Stimulated activated naive CD8-positive, alpha-beta T cell treated with anti-CD3 and anti-CD28 coated beads, Interleukin-15, amount 100 ng/mL, for 72 hours (primary cell): Measurements from ENCODE around the gene SAMD7.

Source experiments
- ATAC-seq: fragments of 150-1000 bp; cut with Tn5 transposase; 2 replicates; pipeline ENCODE4 v1.10.0; 2021; ENCODE audit warnings: mild to moderate bottlenecking, moderate library complexity
- DNase-seq, 2 donors: peaks; one replicate each; pipeline ENCODE4 v3.0.0; 2021 to 2022
- H3K27ac Mint-ChIP-seq, 2 donors: one replicate each; pipeline ENCODE4 v1.8.0; 2022; ENCODE audit warnings: mild to moderate bottlenecking in 2 of 2, mixed read lengths in 2 of 2, moderate library complexity in 2 of 2
- H3K27me3 Mint-ChIP-seq: one replicate; pipeline ENCODE4 v1.8.0; 2022; ENCODE audit warnings: mixed read lengths
- H3K4me1 Mint-ChIP-seq: one replicate; pipeline ENCODE4 v1.8.0; 2022; ENCODE audit warnings: mild to moderate bottlenecking, mixed read lengths
- H3K4me3 Mint-ChIP-seq, 2 donors: one replicate each; pipeline ENCODE4 v1.8.0; 2022; ENCODE audit warnings: mild to moderate bottlenecking in 2 of 2, mixed read lengths in 2 of 2, moderate library complexity in 1 of 2
- H3K9me3 Mint-ChIP-seq, 2 donors: one replicate each; pipeline ENCODE4 v1.8.0; 2022; ENCODE audit warnings: mixed read lengths in 2 of 2

Gene SAMD7, protein sequence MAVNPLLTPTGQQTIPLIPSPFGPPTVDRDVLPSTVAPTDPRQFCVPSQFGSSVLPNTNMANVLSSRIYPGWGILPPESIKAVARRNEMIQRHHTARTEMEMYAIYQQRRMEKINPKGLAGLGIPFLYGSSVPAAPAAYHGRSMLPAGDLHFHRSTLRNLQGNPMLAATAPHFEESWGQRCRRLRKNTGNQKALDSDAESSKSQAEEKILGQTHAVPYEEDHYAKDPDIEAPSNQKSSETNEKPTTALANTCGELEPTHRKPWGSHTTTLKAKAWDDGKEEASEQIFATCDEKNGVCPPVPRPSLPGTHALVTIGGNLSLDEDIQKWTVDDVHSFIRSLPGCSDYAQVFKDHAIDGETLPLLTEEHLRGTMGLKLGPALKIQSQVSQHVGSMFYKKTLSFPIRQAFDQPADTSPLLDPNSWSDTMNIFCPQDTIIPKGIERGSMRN

DNA sequence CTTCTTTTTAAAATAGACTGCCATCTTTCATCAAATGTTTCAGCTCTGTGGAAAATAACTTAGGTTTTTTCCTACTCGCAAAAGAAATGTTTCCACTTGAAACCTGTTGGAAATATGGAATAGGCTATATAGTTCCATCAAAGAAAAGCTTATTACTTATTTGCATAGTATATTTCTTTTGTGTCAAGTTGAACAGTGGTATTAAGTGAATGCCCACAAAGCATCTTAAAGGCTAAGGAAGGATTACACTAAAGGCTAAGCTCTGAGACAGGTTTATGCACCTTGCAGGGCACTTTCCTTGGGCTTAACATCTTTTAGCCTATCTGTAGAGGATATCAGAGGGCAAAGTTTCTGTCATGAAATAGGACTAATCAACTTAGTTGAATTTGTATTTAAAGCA lies at the start of gene SAMD7:
Gene SAMD7 (plus strand): TSS at position 301 of the 400 bp plus-strand sequence. CDS start 7,927 bp downstream, outside the sequence.
- ATAC-seq = no peak
- H3K4me3 Mint-ChIP-seq = no peak within 1 kb of the TSS

GRCh38 chr3:169861871-169862270 lies 49.5 kb upstream of the SAMD7 start:
- no peak for ATAC-seq
- Mint-ChIP-seq H3K4me1 (peaks cover 26% of the 10 kb centered on the region), H3K9me3 (no peaks in the 10 kb centered on the region), H3K27ac (no peak overlapping the region), H3K4me3 (no peak overlapping the region), H3K27me3 (peaks cover 18% of the 10 kb centered on the region)
- no peak for DNase-seq

More for the DNA sequence above, at the start of gene SAMD7:
- Mint-ChIP-seq H3K9me3 (no peaks in the 10 kb centered on the region), H3K4me1 (no peaks in the 10 kb centered on the region), H3K27ac (no peak within 1 kb of the TSS), H3K27me3 (no peaks in the 10 kb centered on the region)
- no peak for DNase-seq

DNA sequence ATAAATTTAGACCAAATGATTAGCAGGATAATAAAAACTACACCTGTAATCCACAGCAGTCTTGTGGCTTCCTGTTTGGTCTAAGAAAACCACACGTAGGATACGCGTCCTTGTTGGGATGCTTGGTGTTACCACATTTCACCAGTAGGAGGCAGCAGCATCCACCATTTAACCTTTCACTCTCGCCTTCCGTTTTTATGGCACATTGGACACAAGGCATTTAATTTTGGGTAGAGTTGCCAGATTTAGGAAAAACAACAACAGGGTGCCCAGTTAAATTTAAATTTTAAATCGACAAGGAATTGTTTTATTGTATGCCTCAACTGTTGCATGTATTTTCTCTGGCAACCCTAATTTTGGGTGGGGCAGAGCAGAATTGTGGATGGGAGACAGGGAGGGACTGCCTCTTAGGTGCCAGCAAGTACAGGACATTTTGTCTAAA lies 47.9 kb upstream of the SAMD7 start:
- no peaks in the 10 kb centered on the region for H3K9me3 Mint-ChIP-seq
- ATAC-seq = peak; percentile 70
- H3K4me1 Mint-ChIP-seq = peaks cover 26% of the 10 kb centered on the region
- DNase-seq = peak; percentile 62 to 67
- no peak overlapping the region for H3K4me3 Mint-ChIP-seq
- peaks cover 8% of the 10 kb centered on the region for H3K27me3 Mint-ChIP-seq
- no peak overlapping the region for H3K27ac Mint-ChIP-seq

DNA sequence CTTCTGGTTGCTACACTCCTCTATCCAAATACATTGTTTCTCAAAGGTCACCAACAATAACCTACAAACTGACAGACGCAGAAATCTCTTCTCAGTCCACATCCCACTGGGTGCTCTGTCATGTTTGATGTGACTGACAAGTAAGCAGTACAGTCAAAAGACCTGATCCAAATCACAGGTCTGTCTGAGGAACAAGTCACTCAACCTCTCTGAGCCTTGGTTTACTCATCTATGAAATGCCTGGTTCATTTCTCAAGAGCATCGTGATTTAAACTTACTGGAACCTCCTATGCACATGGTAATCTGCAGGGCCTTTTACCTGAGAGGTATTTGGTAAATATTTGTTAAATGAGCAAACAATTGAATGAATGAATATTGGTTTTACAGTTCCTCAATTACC lies 47.1 kb upstream of the SAMD7 start:
- DNase-seq (no peak), ATAC-seq (no peak)
- Mint-ChIP-seq H3K9me3 (no peaks in the 10 kb centered on the region), H3K27me3 (peaks cover 8% of the 10 kb centered on the region), H3K4me3 (no peak overlapping the region), H3K4me1 (peaks cover 26% of the 10 kb centered on the region), H3K27ac (no peak overlapping the region)

DNA sequence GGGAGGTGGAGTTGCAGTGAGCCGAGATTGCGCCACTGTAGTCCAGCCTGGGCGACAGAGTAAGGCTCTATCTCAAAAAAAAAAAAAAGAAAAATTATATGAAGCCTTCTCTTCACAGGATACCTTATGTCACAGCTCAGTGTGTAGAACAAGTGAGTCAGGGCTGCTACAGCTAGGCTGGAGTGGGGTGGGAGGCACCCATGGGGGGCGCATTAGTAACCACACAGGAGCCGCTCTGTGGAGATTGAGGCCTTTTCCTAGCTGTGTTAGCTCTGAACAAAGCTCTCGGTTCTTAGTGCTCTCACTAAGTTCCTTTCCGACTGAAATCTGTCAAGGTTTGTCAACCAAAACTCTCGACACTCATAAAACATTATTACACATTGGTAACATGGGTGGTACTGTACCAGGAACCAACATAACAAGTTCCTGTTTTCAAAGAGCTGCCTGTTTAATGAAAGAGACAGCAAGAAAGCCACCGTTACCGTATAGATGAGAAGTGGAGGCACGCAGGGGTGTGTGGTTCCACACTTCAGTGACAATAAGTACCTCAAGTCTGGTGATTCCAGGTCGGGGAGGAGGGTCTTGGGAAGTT lies 46.1 kb upstream of the SAMD7 start:
- Mint-ChIP-seq H3K4me3 (peak overlapping the region in 1 of 2 donors; percentile 61), H3K9me3 (no peaks in the 10 kb centered on the region), H3K27me3 (peaks cover 8% of the 10 kb centered on the region), H3K4me1 (peaks cover 26% of the 10 kb centered on the region), H3K27ac (peak overlapping the region; percentile 38 to 84)
- DNase-seq (peak in 1 of 2 donors; percentile 21), ATAC-seq (peak; percentile 80)

GRCh38 chr3:169867584-169868210 lies 43.7 kb upstream of the SAMD7 start:
- Mint-ChIP-seq H3K4me1 (peaks cover 36% of the 10 kb centered on the region), H3K27ac (no peak overlapping the region)
- no peak for ATAC-seq

DNA sequence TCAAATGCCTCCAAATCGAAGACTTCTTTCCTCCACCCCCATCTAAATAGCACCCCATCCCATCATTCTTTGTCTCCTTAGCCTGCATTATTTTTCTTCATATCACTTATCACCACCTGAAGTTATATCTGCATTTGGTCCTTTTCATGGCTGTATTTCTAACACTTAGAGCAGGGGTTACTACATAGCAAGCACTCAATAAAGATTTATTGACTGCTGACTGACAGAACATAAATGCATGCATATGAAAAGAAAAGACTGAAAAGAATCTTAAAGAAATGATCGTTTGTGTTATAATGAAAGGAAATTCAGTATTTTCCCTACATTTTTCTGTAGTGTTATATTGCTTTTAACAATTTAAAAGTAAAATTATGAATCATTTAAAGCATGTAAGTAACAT lies 43.0 kb upstream of the SAMD7 start:
- Mint-ChIP-seq H3K27me3 (no peaks in the 10 kb centered on the region), H3K9me3 (no peaks in the 10 kb centered on the region), H3K4me3 (no peak overlapping the region), H3K27ac (no peak overlapping the region), H3K4me1 (peaks cover 34% of the 10 kb centered on the region)
- ATAC-seq (no peak), DNase-seq (no peak)

More at GRCh38 chr3:169867584-169868210, 43.7 kb upstream of the SAMD7 start:
- DNase-seq = no peak
- Mint-ChIP-seq H3K27me3 (no peaks in the 10 kb centered on the region), H3K4me3 (no peak overlapping the region), H3K9me3 (no peaks in the 10 kb centered on the region)

- DNase-seq (no peak), ATAC-seq (no peak)
- Mint-ChIP-seq H3K9me3 (no peaks in the 10 kb centered on the region), H3K4me3 (no peak within 1 kb of the TSS), H3K4me1 (peaks cover 22% of the 10 kb centered on the region), H3K27ac (peak within 1 kb of the TSS in 1 of 2 donors; percentile 19), H3K27me3 (no peaks in the 10 kb centered on the region)
These were observed 41.7 kb upstream of the SAMD7 start, which contains the start of gene LRRC31 for GRCh38 chr3:169869484-169870220. Gene LRRC31, minus strand, starts transcription at chr3:169869935. Its CDS starts 128 bp downstream, at chr3:169869807.

- H3K4me3 Mint-ChIP-seq = no peak overlapping the region
- H3K27ac Mint-ChIP-seq = no peak overlapping the region
- no peaks in the 10 kb centered on the region for H3K27me3 Mint-ChIP-seq
- no peaks in the 10 kb centered on the region for H3K9me3 Mint-ChIP-seq
- peaks cover 10% of the 10 kb centered on the region for H3K4me1 Mint-ChIP-seq
- ATAC-seq (peak; percentile 45), DNase-seq (no peak)
These were observed 40.1 kb upstream of the SAMD7 start for GRCh38 chr3:169871129-169871886.

- no peaks in the 10 kb centered on the region for H3K9me3 Mint-ChIP-seq
- DNase-seq = no peak
- H3K27me3 Mint-ChIP-seq = no peaks in the 10 kb centered on the region
- H3K4me3 Mint-ChIP-seq = no peak overlapping the region
- H3K4me1 Mint-ChIP-seq = no peaks in the 10 kb centered on the region
- no peak overlapping the region for H3K27ac Mint-ChIP-seq
- ATAC-seq = no peak
These were observed 32.3 kb upstream of the SAMD7 start for GRCh38 chr3:169879013-169879557.

GRCh38 chr3:169879845-169880575 lies 31.4 kb upstream of the SAMD7 start:
- ATAC-seq (peak; percentile 26), DNase-seq (no peak)
- Mint-ChIP-seq H3K27me3 (no peaks in the 10 kb centered on the region), H3K9me3 (no peaks in the 10 kb centered on the region), H3K4me3 (no peak overlapping the region), H3K27ac (peak overlapping the region in 1 of 2 donors; percentile 27), H3K4me1 (no peaks in the 10 kb centered on the region)

DNA sequence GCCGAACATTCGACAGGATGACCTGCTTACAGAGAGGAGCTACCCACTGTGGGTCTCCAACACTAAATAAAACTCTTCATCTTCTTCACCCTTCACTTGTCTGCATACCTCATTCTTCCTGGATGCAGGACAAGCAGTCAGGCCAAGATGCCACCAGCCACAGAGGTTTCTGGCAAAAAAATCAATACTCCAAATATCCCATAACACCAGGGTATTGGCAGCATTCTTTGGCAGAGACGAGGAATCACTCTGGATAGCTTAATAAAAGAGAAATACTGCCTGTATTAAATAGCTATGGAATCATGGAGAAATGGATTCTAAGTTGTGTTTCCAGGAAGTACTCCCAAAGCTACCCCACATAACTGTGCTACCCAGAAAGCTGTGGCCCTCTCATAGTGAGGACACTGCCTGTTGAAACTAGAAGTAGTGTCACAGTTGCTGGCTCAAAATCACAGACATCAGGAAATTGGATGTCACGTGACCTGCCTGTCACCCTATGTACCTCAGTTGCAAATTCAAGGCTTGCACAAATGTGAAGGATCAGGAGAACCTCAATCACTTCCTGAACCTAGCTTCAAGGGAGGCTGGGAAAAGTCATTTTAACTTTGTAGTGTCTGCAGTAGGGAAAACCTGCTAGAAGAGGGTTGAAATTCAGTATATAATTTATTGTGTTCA lies 30.7 kb upstream of the SAMD7 start:
- ATAC-seq (no peak), DNase-seq (no peak)
- Mint-ChIP-seq H3K9me3 (no peaks in the 10 kb centered on the region), H3K27me3 (no peaks in the 10 kb centered on the region), H3K4me3 (no peak overlapping the region), H3K27ac (peak overlapping the region in 1 of 2 donors; percentile 27), H3K4me1 (no peaks in the 10 kb centered on the region)

DNA sequence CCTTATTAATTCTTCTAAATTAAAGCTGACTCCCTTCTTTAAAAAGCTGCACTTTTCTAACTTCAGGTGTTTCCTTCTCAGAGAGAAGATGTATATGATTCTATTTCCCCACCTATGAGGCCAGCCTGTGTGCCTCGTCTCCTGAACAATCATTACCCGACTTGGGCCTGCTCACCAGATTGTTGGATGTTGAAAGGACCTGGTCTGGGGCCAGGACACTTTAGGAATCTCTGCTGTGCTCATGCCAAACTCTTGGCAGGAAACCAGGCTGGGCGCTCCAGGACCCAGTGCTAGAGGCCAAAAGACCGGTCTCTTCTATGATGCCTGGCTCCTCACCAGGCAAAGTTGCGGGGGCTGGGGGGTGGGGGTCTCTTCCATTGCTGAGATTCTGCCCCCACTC lies 24.7 kb upstream of the SAMD7 start:
- Mint-ChIP-seq H3K9me3 (no peaks in the 10 kb centered on the region), H3K4me3 (no peak overlapping the region), H3K4me1 (no peaks in the 10 kb centered on the region), H3K27me3 (no peaks in the 10 kb centered on the region), H3K27ac (no peak overlapping the region)
- DNase-seq (no peak), ATAC-seq (no peak)
